OCI-M1 (cell line): Measurements from ENCODE around the gene SPATA31A1.
"Not testable (repeated sequence)": the region's sequence is repeated elsewhere in the genome, so short reads cannot be mapped to it uniquely, and the experiment has no call there.

Experiments
- DNase-seq: peaks from one replicate; lab custom pipeline; 2025; lab: John Stamatoyannopoulos, UW

SPATA31A1 gene

DNA sequence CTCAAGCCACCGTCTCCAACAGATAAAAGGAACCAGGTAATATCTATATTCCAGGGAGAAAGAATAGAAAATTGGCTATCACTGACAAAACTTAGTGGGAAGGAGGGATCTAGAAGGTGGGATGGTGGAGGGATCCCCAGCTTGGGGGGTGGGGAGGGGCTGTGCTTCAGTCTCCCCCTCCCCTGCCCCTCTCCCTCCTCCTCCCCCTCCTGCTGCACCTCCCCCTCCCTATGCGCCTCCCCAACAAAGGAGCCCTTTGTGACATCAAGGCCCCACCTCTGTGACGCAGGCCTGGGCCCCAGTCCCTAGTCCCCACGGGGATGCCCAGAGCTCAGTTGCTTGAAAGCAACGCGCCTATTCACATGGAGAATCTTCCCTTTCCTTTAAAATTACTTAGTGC lies at the start of gene SPATA31A1:
SPATA31A1 (plus strand) TSS at position 301 of the 400 bp plus-strand sequence; CDS start at position 363, 62 bp downstream.
- DNase-seq = not testable (repeated sequence)

DNA sequence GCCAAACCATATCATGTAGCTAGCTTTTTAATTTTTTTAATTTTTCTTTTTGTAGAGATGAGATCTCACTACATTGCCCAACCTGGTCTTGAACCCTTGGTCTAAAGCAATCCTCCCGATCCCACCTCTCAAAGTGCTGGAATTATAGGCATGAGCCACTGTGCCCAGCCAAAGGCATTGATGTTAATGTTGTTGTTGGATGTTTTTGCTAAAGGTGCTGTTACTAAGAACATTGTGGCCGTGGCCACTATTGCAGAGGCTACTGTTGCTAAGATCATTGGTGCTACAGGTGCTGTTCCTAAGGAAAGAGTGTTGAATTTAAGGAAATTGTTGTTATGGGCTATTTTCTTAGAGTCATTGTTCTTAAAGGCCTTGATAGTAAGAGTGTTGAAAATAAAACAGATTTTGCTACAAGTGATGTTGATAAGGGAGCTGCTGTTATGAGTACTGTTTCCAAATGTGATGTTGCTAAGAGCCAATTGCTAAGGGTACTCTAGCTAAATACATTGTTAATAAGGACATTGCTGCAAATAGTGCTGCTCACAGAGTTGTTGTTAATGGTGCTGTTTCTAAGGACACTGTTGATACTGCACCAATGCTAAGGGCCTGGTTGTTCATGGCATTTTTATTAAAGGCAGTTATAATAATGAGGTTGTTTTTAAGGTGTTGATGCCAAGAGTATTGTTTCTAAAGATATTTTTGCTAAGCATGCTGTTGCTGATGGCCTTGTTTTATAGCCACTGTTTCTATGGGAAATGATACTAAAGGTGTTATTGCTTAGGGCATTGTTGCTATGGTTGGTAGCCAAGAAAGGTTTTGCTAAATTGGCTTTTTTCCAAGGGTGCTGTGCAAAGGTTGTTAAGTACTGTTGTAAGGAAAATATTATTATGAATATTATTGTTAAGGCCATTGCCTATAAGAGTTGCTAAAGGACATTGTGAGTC lies 52.1 kb downstream of the SPATA31A1 start:
- not testable (repeated sequence) for DNase-seq

GRCh38 chr9:39411254-39411940 lies 55.9 kb downstream of the SPATA31A1 start:
- not testable (repeated sequence) for DNase-seq
